IMR-90 (cell line): ENCODE data around the gene RPL37. TPM values are rescaled to one million over a fixed set of nuclear protein-coding genes. Genes with fewer than 3 reads are reported as not detected.

Experiments
- ATAC-seq: fragments of 200-7000 bp; cut with Tn5 transposase; 2 replicates; pipeline ENCODE4 v1.9.1; 2020; ENCODE audit warnings: low read depth, mild to moderate bottlenecking, moderate library complexity
- BruUV-seq: library from RNA; stranded (reverse); fragments of 400-500 nt; replicated peaks from 2 replicates; lab custom pipeline; 2021; lab: Mats Ljungman, UMichigan
- CTCF ChIA-PET: fragments of 300-600 bp; formaldehyde crosslinking; extraction: SDS; loops from one replicate; lab custom pipeline; 2021; ENCODE audit warnings: antibody characterized with exemption; lab: Yijun Ruan, JAX
- POLR2A ChIA-PET: fragments of 300-600 bp; sonication (Branson Sonifier 250); formaldehyde crosslinking; loops from one replicate; lab custom pipeline; 2022; ENCODE audit warnings: antibody characterized with exemption; ENCODE audit not compliant: unreplicated experiment; lab: Charles Lee
- DNase-seq: peaks from one replicate; pipeline ENCODE4 v3.0.0; 2013
- H2AFZ ChIP-seq: replicated peaks from 2 replicates; pipeline ENCODE3; 2013; ENCODE audit warnings: low read length, mild to moderate bottlenecking; ENCODE audit not compliant: poor library complexity
- H2AK5ac ChIP-seq: 2 replicates; pipeline ENCODE4 v1.6.1; 2013; ENCODE audit warnings: low read depth, low read length, inconsistent platforms
- H2AK9ac ChIP-seq: replicated peaks from 2 replicates; pipeline ENCODE3; 2013; ENCODE audit warnings: mild to moderate bottlenecking, low read depth, low read length, moderate library complexity; ENCODE audit not compliant: poor library complexity
- H2BK120ac ChIP-seq: 2 replicates; pipeline ENCODE4 v1.6.1; 2013; ENCODE audit warnings: low read depth, low read length, inconsistent platforms
- H2BK15ac ChIP-seq: 3 replicates; pipeline ENCODE4 v1.6.1; 2013; ENCODE audit warnings: low read depth, low read length, inconsistent platforms
- H2BK20ac ChIP-seq: 2 replicates; pipeline ENCODE4 v1.6.1; 2013; ENCODE audit warnings: low read depth, mild to moderate bottlenecking, inconsistent platforms, low read length, moderate library complexity
- H2BK5ac ChIP-seq: 2 replicates; pipeline ENCODE4 v1.6.1; 2013; ENCODE audit warnings: mild to moderate bottlenecking, low read depth, low read length, inconsistent platforms; ENCODE audit not compliant: poor library complexity, severe bottlenecking
- H3K14ac ChIP-seq: replicated peaks from 2 replicates; pipeline ENCODE4 v1.6.1; 2013; ENCODE audit warnings: low read depth, low read length, inconsistent platforms
- H3K18ac ChIP-seq: 2 replicates; pipeline ENCODE4 v1.6.1; 2013; ENCODE audit warnings: low read depth, low read length, control low read depth
- H3K23ac ChIP-seq: 2 replicates; pipeline ENCODE4 v1.6.1; 2013; ENCODE audit warnings: low read depth, low read length, inconsistent platforms
- H3K27ac ChIP-seq: 2 replicates; pipeline ENCODE4 v1.5.1; 2013; ENCODE audit warnings: mild to moderate bottlenecking, control low read depth, low read length; ENCODE audit not compliant: insufficient read depth
- H3K27me3 ChIP-seq: 2 replicates; pipeline ENCODE4 v1.6.1; 2013; ENCODE audit warnings: low read length; ENCODE audit not compliant: control insufficient read depth, insufficient read depth
- H3K36me3 ChIP-seq: 2 replicates; pipeline ENCODE4 v1.6.1; 2013; ENCODE audit warnings: low read length, mixed read lengths; ENCODE audit not compliant: control insufficient read depth, insufficient read depth
- H3K4ac ChIP-seq: 2 replicates; pipeline ENCODE4 v1.6.1; 2013; ENCODE audit warnings: low read depth, low read length, inconsistent platforms
- H3K4me1 ChIP-seq: 2 replicates; pipeline ENCODE4 v1.6.1; 2013; ENCODE audit warnings: low read length, mixed read lengths; ENCODE audit not compliant: control insufficient read depth, insufficient read depth
- H3K4me2 ChIP-seq: 2 replicates; pipeline ENCODE4 v1.6.1; 2013; ENCODE audit warnings: low read depth, mild to moderate bottlenecking, control low read depth, low read length, moderate library complexity
- H3K4me3 ChIP-seq: 2 replicates; pipeline ENCODE4 v1.5.1; 2013; ENCODE audit warnings: low read depth, mild to moderate bottlenecking, control low read depth, low read length, moderate library complexity; ENCODE audit not compliant: insufficient read depth
- H3K56ac ChIP-seq: 2 replicates; pipeline ENCODE4 v1.6.1; 2013; ENCODE audit warnings: low read length, inconsistent platforms; ENCODE audit not compliant: insufficient read depth; ENCODE audit errors: extremely low read depth
- H3K79me1 ChIP-seq, 2 experiments: 2 replicates each; pipeline ENCODE4 v1.6.1; 2013; ENCODE audit warnings: low read length in 2 of 2, inconsistent platforms in 1 of 2, low read depth in 1 of 2
- H3K9ac ChIP-seq: 2 replicates; pipeline ENCODE4 v1.6.1; 2013; ENCODE audit warnings: low read depth, low read length, control low read depth
- H3K9me1 ChIP-seq: 2 replicates; pipeline ENCODE4 v1.6.1; 2013; ENCODE audit warnings: low read length, inconsistent platforms; ENCODE audit not compliant: insufficient read depth
- H3K9me3 ChIP-seq: 2 replicates; pipeline ENCODE4 v1.6.1; 2013; ENCODE audit warnings: low read length; ENCODE audit not compliant: control insufficient read depth, insufficient read depth
- H4K20me1 ChIP-seq: 2 replicates; pipeline ENCODE4 v1.6.1; 2013; ENCODE audit warnings: low read length, inconsistent platforms; ENCODE audit not compliant: insufficient read depth
- H4K5ac ChIP-seq: 2 replicates; pipeline ENCODE4 v1.6.1; 2013; ENCODE audit warnings: mild to moderate bottlenecking, low read depth, low read length, control low read depth
- H4K8ac ChIP-seq, 2 experiments: 2 replicates each; pipeline ENCODE4 v1.6.1; 2013; ENCODE audit warnings: low read depth in 2 of 2, low read length in 2 of 2, control low read depth in 1 of 2, inconsistent platforms in 1 of 2
- H4K91ac ChIP-seq: 2 replicates; pipeline ENCODE4 v1.6.1; 2013; ENCODE audit warnings: low read depth, low read length, inconsistent platforms; ENCODE audit not compliant: insufficient read depth
- MAFK ChIP-seq: IDR thresholded peaks from 2 replicates; pipeline ENCODE4 v1.6.1; 2012; ENCODE audit warnings: low read depth, low read length, improper control_type of control experiment
- MXI1 ChIP-seq: IDR thresholded peaks from 2 replicates; pipeline ENCODE4 v1.6.1; 2012; ENCODE audit warnings: low read depth, mild to moderate bottlenecking, low read length, moderate library complexity, borderline replicate concordance
- NFE2L2 ChIP-seq: fragments of 150-350 bp; IDR thresholded peaks from 2 replicates; pipeline ENCODE4 v1.6.1; 2016; ENCODE audit warnings: low read depth, mild to moderate bottlenecking, low read length
- RCOR1 ChIP-seq: IDR thresholded peaks from 2 replicates; pipeline ENCODE4 v1.6.1; 2012; ENCODE audit warnings: mild to moderate bottlenecking, low read length, improper control_type of control experiment; ENCODE audit not compliant: insufficient replicate concordance
- USF2 ChIP-seq: fragments of 150-350 bp; IDR thresholded peaks from 2 replicates; pipeline ENCODE4 v1.6.1; 2017; ENCODE audit warnings: mild to moderate bottlenecking, antibody characterized with exemption, low read length, low read depth
- WGBS, 2 experiments: methylation state at CpG; one replicate each; pipeline versions ENCODE4 v1.1.5 to v1.1.7; 2013; ENCODE audit warnings: missing lambda C conversion rate in 2 of 2; ENCODE audit not compliant: insufficient read length in 1 of 2; ENCODE audit errors: extremely low coverage in 2 of 2; 5-methylcytosine and 5-hydroxymethylcytosine counted together
- dilution Hi-C: fragments of 300-500 bp; cut with HindIII; formaldehyde crosslinking; loops from one replicate; pipeline ENCODE4 v1.14.3; 2018; ENCODE audit warnings: low sequenced_read_pairs; ENCODE audit not compliant: unreplicated experiment
- in situ Hi-C: fragments of 300-500 bp; cut with MboI; formaldehyde crosslinking; loops from 3 replicates; pipeline ENCODE4 v1.14.3; 2019; ENCODE audit warnings: low sequenced_read_pairs, inconsistent platforms, mixed read lengths
- intact Hi-C: fragments of 100-400 bp; cut with micrococcal nuclease; formaldehyde crosslinking; loops from 2 replicates; pipeline ENCODE4 v1.10.0; 2022
- polyA plus RNA-seq, 3 experiments: library from polyadenylated mRNA; depleted of rRNA; stranded (reverse); fragments of >200 nt; gene quantifications; 2 replicates each; pipeline ENCODE4 v1.2.3, GENCODE V29; 2012; ENCODE audit warnings: low replicate concordance in 1 of 3
- total RNA-seq: library from RNA; depleted of rRNA; stranded (reverse); fragments of >200 nt; gene quantifications from 2 replicates; pipeline ENCODE4 v1.2.3, GENCODE V29; 2012
- TF ChIP-seq, protein P1 (sequence below): conservative IDR thresholded peaks from 2 replicates; pipeline ENCODE4 v1.5.1; 2012; ENCODE audit warnings: mild to moderate bottlenecking, low read depth, low read length, improper control_type of control experiment

Gene RPL37
- total and polyA plus RNA-seq, 2 of the 4 experiments (the other 2 are of a cell fraction), result 35.3 to 294 TPM

DNA sequence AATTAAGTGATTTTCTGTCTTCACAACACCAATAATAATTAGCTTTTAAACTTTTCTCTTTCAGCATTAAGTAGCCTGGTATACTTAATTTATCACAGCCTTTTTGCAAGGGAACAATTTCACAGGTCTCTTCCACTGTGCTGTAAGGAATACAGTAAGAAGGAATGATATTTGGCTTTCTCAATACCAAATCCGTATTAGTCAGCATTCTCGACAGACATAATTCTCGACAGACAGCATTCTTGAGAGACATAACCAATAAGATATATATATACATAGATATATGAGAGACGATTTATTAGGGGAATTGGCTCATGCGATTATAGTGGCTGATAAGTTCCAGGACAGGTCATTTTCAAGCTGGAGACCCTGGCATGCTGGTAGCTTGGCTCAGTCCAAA lies 54.8 kb downstream of the RPL37 start:
- ChIA-PET CTCF (interaction anchor here (0.6 kb wide), 1 partner anchor 991 kb away, joined by 4 read pairs; no protein-coding TSS in a partner anchor), POLR2A (no interaction called here)
- H3K23ac ChIP-seq, result no peak overlapping the region
- H3K4me2 ChIP-seq, result no peak overlapping the region
- H3K14ac ChIP-seq, result no peak overlapping the region
- TF ChIP-seq, protein P1, sequence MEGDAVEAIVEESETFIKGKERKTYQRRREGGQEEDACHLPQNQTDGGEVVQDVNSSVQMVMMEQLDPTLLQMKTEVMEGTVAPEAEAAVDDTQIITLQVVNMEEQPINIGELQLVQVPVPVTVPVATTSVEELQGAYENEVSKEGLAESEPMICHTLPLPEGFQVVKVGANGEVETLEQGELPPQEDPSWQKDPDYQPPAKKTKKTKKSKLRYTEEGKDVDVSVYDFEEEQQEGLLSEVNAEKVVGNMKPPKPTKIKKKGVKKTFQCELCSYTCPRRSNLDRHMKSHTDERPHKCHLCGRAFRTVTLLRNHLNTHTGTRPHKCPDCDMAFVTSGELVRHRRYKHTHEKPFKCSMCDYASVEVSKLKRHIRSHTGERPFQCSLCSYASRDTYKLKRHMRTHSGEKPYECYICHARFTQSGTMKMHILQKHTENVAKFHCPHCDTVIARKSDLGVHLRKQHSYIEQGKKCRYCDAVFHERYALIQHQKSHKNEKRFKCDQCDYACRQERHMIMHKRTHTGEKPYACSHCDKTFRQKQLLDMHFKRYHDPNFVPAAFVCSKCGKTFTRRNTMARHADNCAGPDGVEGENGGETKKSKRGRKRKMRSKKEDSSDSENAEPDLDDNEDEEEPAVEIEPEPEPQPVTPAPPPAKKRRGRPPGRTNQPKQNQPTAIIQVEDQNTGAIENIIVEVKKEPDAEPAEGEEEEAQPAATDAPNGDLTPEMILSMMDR, result no peak
- TF ChIP-seq USF2, result no peak
- TF ChIP-seq RCOR1, result no peak
- TF ChIP-seq NFE2L2, result no peak
- TF ChIP-seq MXI1, result no peak
- TF ChIP-seq MAFK, result peak; percentile 64
- intact Hi-C loops, result no loop called here
- no peak overlapping the region for H2BK15ac ChIP-seq
- H3K79me1 ChIP-seq, result peaks cover 15 to 47% of the 10 kb centered on the region in 2 experiments
- no peak overlapping the region for H3K9ac ChIP-seq
- H3K4me3 ChIP-seq, result no peak overlapping the region
- H3K27me3 ChIP-seq, result no peaks in the 10 kb centered on the region
- no peaks in the 10 kb centered on the region for H3K9me3 ChIP-seq
- in situ Hi-C loops, result no loop called here
- no peak overlapping the region for H3K56ac ChIP-seq
- H2BK5ac ChIP-seq, result no peak overlapping the region
- no peak overlapping the region for H4K91ac ChIP-seq
- H3K4ac ChIP-seq, result no peak overlapping the region
- no peak overlapping the region for H3K18ac ChIP-seq
- no peak overlapping the region for H2AK5ac ChIP-seq
- no peak for ATAC-seq
- H4K5ac ChIP-seq, result no peak overlapping the region
- H3K9me1 ChIP-seq, result no peaks in the 10 kb centered on the region; the same call in 1 of the 2 replicates
- no peak overlapping the region for H4K8ac ChIP-seq
- H2AFZ ChIP-seq, result no peak overlapping the region
- no peak overlapping the region for H3K27ac ChIP-seq
- H4K20me1 ChIP-seq, result peaks cover 78% of the 10 kb centered on the region
- peaks cover 15% of the 10 kb centered on the region for H3K36me3 ChIP-seq
- H2BK120ac ChIP-seq, result no peak overlapping the region
- DNase-seq, result no peak
- no CpG with 5 or more reads among the region's 5 CpGs for WGBS, 2 experiments
- H3K4me1 ChIP-seq, result peaks cover 9% of the 10 kb centered on the region
- dilution Hi-C loops, result no loop called here
- BruUV-seq, result no TSS peak
- H2BK20ac ChIP-seq, result no peak overlapping the region
- H2AK9ac ChIP-seq, result no peak overlapping the region
